Osteocyte (in vitro differentiated cells): ENCODE measurements around the gene ZNF276. TPM values are rescaled to one million over a fixed set of nuclear protein-coding genes. Genes with fewer than 3 reads are reported as not detected.

Source experiments
- DNase-seq: peaks from one replicate; pipeline ENCODE4 v3.0.0; 2021; ENCODE audit warnings: mixed read lengths; ENCODE audit not compliant: unreplicated experiment; ENCODE audit errors: extremely low spot score
- H3K27ac Mint-ChIP-seq: one replicate; pipeline ENCODE4 v1.8.0; 2021; ENCODE audit warnings: mild to moderate bottlenecking, mixed read lengths; ENCODE audit not compliant: unreplicated experiment
- H3K27me3 Mint-ChIP-seq: one replicate; pipeline ENCODE4 v1.8.0; 2021; ENCODE audit warnings: mixed read lengths; ENCODE audit not compliant: unreplicated experiment
- H3K36me3 Mint-ChIP-seq: one replicate; pipeline ENCODE4 v1.8.0; 2021; ENCODE audit warnings: mixed read lengths; ENCODE audit not compliant: unreplicated experiment
- H3K4me1 Mint-ChIP-seq: one replicate; pipeline ENCODE4 v1.8.0; 2021; ENCODE audit warnings: mixed read lengths; ENCODE audit not compliant: unreplicated experiment
- H3K4me3 Mint-ChIP-seq: one replicate; pipeline ENCODE4 v1.8.0; 2021; ENCODE audit warnings: mild to moderate bottlenecking, moderate library complexity, mixed read lengths; ENCODE audit not compliant: unreplicated experiment
- H3K9me3 Mint-ChIP-seq: one replicate; pipeline ENCODE4 v1.8.0; 2021; ENCODE audit warnings: mixed read lengths; ENCODE audit not compliant: unreplicated experiment
- CTCF ChIP-seq: fragments of 200-600 bp; sonication (generic); IDR thresholded peaks from 2 replicates; pipeline ENCODE4 v1.5.0; 2021; ENCODE audit warnings: antibody characterized with exemption, mild to moderate bottlenecking, moderate library complexity
- total RNA-seq: library from RNA; stranded (reverse); gene quantifications from 2 replicates; pipeline ENCODE4 v1.2.1, GENCODE V29; 2021

Gene ZNF276
- total RNA-seq, 1 donor from 2014 or later: 21.3 TPM

GRCh38 chr16:89739383-89739782 is 18.0 kb downstream of the ZNF276 start:
- Mint-ChIP-seq H3K4me1 (no peaks in the 10 kb centered on the region), H3K27ac (no peak overlapping the region), H3K36me3 (peaks cover 40% of the 10 kb centered on the region), H3K4me3 (no peak overlapping the region), H3K27me3 (no peaks in the 10 kb centered on the region), H3K9me3 (no peaks in the 10 kb centered on the region)
- no peak for TF ChIP-seq CTCF
- DNase-seq: no peak

GRCh38 chr16:89741342-89742014 is 20.1 kb downstream of the ZNF276 start:
- no peak for TF ChIP-seq CTCF
- Mint-ChIP-seq H3K27ac (no peak overlapping the region), H3K4me3 (no peak overlapping the region), H3K27me3 (no peaks in the 10 kb centered on the region), H3K4me1 (no peaks in the 10 kb centered on the region), H3K36me3 (peaks cover 29% of the 10 kb centered on the region), H3K9me3 (no peaks in the 10 kb centered on the region)
- DNase-seq: no peak

- Mint-ChIP-seq H3K4me1 (no peaks in the 10 kb centered on the region), H3K27ac (peak overlapping the region; percentile 34), H3K36me3 (peaks cover 19% of the 10 kb centered on the region), H3K9me3 (no peaks in the 10 kb centered on the region), H3K4me3 (no peak overlapping the region), H3K27me3 (no peaks in the 10 kb centered on the region)
- no peak for TF ChIP-seq CTCF
- no peak for DNase-seq
Observed at GRCh38 chr16:89742948-89743347, 21.6 kb downstream of the ZNF276 start.

- Mint-ChIP-seq H3K4me3 (no peak overlapping the region), H3K4me1 (peaks cover 2% of the 10 kb centered on the region), H3K36me3 (peaks cover 2% of the 10 kb centered on the region), H3K27me3 (no peaks in the 10 kb centered on the region), H3K27ac (no peak overlapping the region), H3K9me3 (no peaks in the 10 kb centered on the region)
- TF ChIP-seq CTCF: no peak
- no peak for DNase-seq
Observed at GRCh38 chr16:89744813-89745212, 23.5 kb downstream of the ZNF276 start.

- no peak for DNase-seq
- Mint-ChIP-seq H3K36me3 (peaks cover 2% of the 10 kb centered on the region), H3K27ac (no peak overlapping the region), H3K9me3 (no peaks in the 10 kb centered on the region), H3K4me1 (peaks cover 2% of the 10 kb centered on the region), H3K27me3 (no peaks in the 10 kb centered on the region), H3K4me3 (no peak overlapping the region)
- TF ChIP-seq CTCF: no peak
Observed at GRCh38 chr16:89746043-89746442, 24.7 kb downstream of the ZNF276 start.
